GM12878 (cell line): ENCODE measurements around the gene CACNA1I. TPM values are rescaled to one million over a fixed set of nuclear protein-coding genes. Genes with fewer than 3 reads are reported as not detected.
"Not testable (repeated sequence)": the region's sequence is repeated elsewhere in the genome, so short reads cannot be mapped to it uniquely, and the experiment has no call there.

Experiments used
- ATAC-seq: fragments of 200-7000 bp; cut with Tn5 transposase; 3 replicates; pipeline ENCODE4 v1.9.1; 2020; ENCODE audit warnings: mild to moderate bottlenecking, moderate library complexity
- BruUV-seq: library from RNA; stranded (reverse); fragments of 400-500 nt; replicated peaks from 2 replicates; lab custom pipeline; 2021; lab: Mats Ljungman, UMichigan
- CTCF ChIA-PET: fragments of 300-600 bp; sonication (Branson Sonifier 250); formaldehyde crosslinking; extraction: SDS; loops from one replicate; lab custom pipeline; 2021; ENCODE audit warnings: inconsistent platforms; lab: Yijun Ruan, JAX
- POLR2A ChIA-PET: fragments of 350-600 bp; formaldehyde crosslinking; extraction: SDS; loops from one replicate; lab custom pipeline; 2021; ENCODE audit warnings: inconsistent platforms; lab: Charles Lee
- RAD21 ChIA-PET: fragments of 300-600 bp; sonication (Branson Sonifier 250); formaldehyde crosslinking; loops from one replicate; lab custom pipeline; 2023; ENCODE audit warnings: antibody characterized with exemption; ENCODE audit not compliant: unreplicated experiment; lab: Charles Lee
- SMC1A ChIA-PET: fragments of 300-600 bp; sonication (Branson Sonifier 250); formaldehyde crosslinking; loops from one replicate; lab custom pipeline; 2023; ENCODE audit not compliant: unreplicated experiment, uncharacterized antibody; lab: Charles Lee
- DNase-seq: peaks from one replicate; pipeline ENCODE4 v3.0.0-alpha.2; 2011; ENCODE audit warnings: low read depth, low spot score
- FAIRE-seq: peaks from 3 replicates; lab custom pipeline; 2011; peaks lifted over from hg19 to GRCh38; lab: Jason Lieb, UNC
- H2AFZ ChIP-seq: 2 replicates; pipeline ENCODE4 v1.6.0; 2011; ENCODE audit warnings: low read depth, low read length, control low read depth; ENCODE audit not compliant: control insufficient read depth
- H3K27ac ChIP-seq: 2 replicates; pipeline ENCODE4 v1.5.1; 2011; ENCODE audit warnings: control low read depth; ENCODE audit not compliant: control insufficient read depth, insufficient read depth
- H3K27me3 ChIP-seq, 2 experiments: replicated peaks in 1 of 2; 2 replicates each; pipeline versions ENCODE4 v1.6.0 to v1.6.1; 2011; ENCODE audit warnings: low read length in 1 of 2; ENCODE audit not compliant: control insufficient read depth in 2 of 2, insufficient read depth in 2 of 2
- H3K36me3 ChIP-seq, 2 experiments: 2 replicates each; pipeline ENCODE4 v1.5.1; 2011; ENCODE audit warnings: low read length in 1 of 2; ENCODE audit not compliant: control insufficient read depth in 2 of 2, insufficient read depth in 2 of 2
- H3K4me1 ChIP-seq: 2 replicates; pipeline ENCODE4 v1.6.1; 2011; ENCODE audit warnings: mild to moderate bottlenecking, low read length, moderate library complexity, mixed read lengths; ENCODE audit not compliant: control insufficient read depth, insufficient read depth
- H3K4me2 ChIP-seq: 2 replicates; pipeline ENCODE4 v1.6.0; 2011; ENCODE audit warnings: control low read depth; ENCODE audit not compliant: control insufficient read depth, insufficient read depth
- H3K4me3 ChIP-seq: fragments of 200-600 bp; sonication (generic); 2 replicates; pipeline ENCODE4 v1.5.1; 2016
- H3K79me2 ChIP-seq: 2 replicates; pipeline ENCODE4 v1.6.0; 2011; ENCODE audit warnings: low read length; ENCODE audit not compliant: control insufficient read depth, insufficient read depth
- H3K9ac ChIP-seq: 2 replicates; pipeline ENCODE4 v1.8.0; 2011; ENCODE audit warnings: low read length, control low read depth, mixed read lengths; ENCODE audit not compliant: control insufficient read depth, insufficient read depth
- H3K9me3 ChIP-seq: replicated peaks from 3 replicates; pipeline ENCODE4 v1.5.1; 2011; ENCODE audit warnings: mild to moderate bottlenecking, low read length; ENCODE audit not compliant: control insufficient read depth, insufficient read depth
- H4K20me1 ChIP-seq: 2 replicates; pipeline ENCODE4 v1.6.0; 2011; ENCODE audit not compliant: control insufficient read depth, insufficient read depth
- ATF7 ChIP-seq: fragments of 450-650 bp; IDR thresholded peaks from 2 replicates; pipeline ENCODE4 v1.6.1; 2016; ENCODE audit warnings: low read depth, mild to moderate bottlenecking
- BACH1 ChIP-seq: fragments of 450-650 bp; IDR thresholded peaks from 2 replicates; pipeline ENCODE4 v1.6.1; 2017; ENCODE audit warnings: mild to moderate bottlenecking, borderline replicate concordance
- BCL11A ChIP-seq: IDR thresholded peaks from 2 replicates; pipeline ENCODE4 v1.6.1; 2011; ENCODE audit warnings: low read depth, low read length
- CREB1 ChIP-seq: IDR thresholded peaks from 2 replicates; pipeline ENCODE4 v1.6.1; 2012; ENCODE audit warnings: low read depth, mild to moderate bottlenecking, inconsistent platforms
- IKZF1 ChIP-seq: fragments of 450-650 bp; conservative IDR thresholded peaks from 2 replicates; pipeline ENCODE4 v1.6.1; 2017; ENCODE audit warnings: antibody characterized with exemption, mild to moderate bottlenecking
- IKZF2 ChIP-seq, 2 experiments: fragments of 450-650 bp; IDR thresholded peaks; 2 replicates each; pipeline ENCODE4 v1.6.1; 2017; ENCODE audit warnings: mild to moderate bottlenecking in 2 of 2, moderate library complexity in 2 of 2
- PAX5 ChIP-seq: IDR thresholded peaks from 2 replicates; pipeline ENCODE4 v1.6.1; 2011; ENCODE audit warnings: low read depth, low read length, borderline replicate concordance
- SMAD1 ChIP-seq: fragments of 450-650 bp; IDR thresholded peaks from 2 replicates; pipeline ENCODE4 v1.6.1; 2018; ENCODE audit warnings: mild to moderate bottlenecking, low read depth; ENCODE audit not compliant: partially characterized antibody
- TCF12 ChIP-seq: IDR thresholded peaks from 2 replicates; pipeline ENCODE4 v1.6.1; 2011; ENCODE audit warnings: low read depth, mild to moderate bottlenecking, low read length
- ZNF274 ChIP-seq: IDR thresholded peaks from one replicate; pipeline ENCODE4 v1.8.0; 2011; ENCODE audit not compliant: insufficient read length, insufficient read depth
- WGBS: methylation state at CpG from one replicate; pipeline ENCODE4 v1.1.6; 2016; ENCODE audit warnings: low lambda C conversion rate; ENCODE audit not compliant: insufficient replicate concordance, insufficient coverage; ENCODE audit errors: missing lambda C conversion rate; 5-methylcytosine and 5-hydroxymethylcytosine counted together
- in situ Hi-C: fragments of 300-500 bp; cut with MboI; formaldehyde crosslinking; loops from 9 replicates; pipeline ENCODE4 v1.14.3; 2018; ENCODE audit warnings: mixed read lengths
- intact Hi-C: fragments of 100-400 bp; cut with micrococcal nuclease; formaldehyde crosslinking; loops from one replicate; pipeline ENCODE4 v1.14.2; 2022; ENCODE audit not compliant: unreplicated experiment
- polyA plus RNA-seq, 11 experiments: library from polyadenylated mRNA; depleted of rRNA in 4 of 11; unstranded in 6 of 11; stranded (reverse) in 5 of 11; fragments of >200 nt; fragmentation: Nextera tagmentation in 4 of 11; fragmentation: Illumina TruSeq in 1 of 11; extraction: Ambion mirVana in 4 of 11; extraction: Trizol in 1 of 11; gene quantifications; 1 replicate in 1 of 11; 2 replicates in 10 of 11; pipeline versions ENCODE4 v1.2.1 to v1.2.3, GENCODE V29; 2011 to 2016; ENCODE audit warnings: inconsistent platforms in 2 of 11, missing spikeins in 2 of 11, low read depth in 1 of 11
- total RNA-seq, 4 experiments: library from RNA; depleted of rRNA in 3 of 4; stranded (reverse); fragments of >200 nt in 3 of 4; fragmentation: Illumina TruSeq in 1 of 4; extraction: Trizol in 1 of 4; gene quantifications; 2 replicates each; pipeline versions ENCODE4 v1.2.1 to v1.2.3, GENCODE V29; 2013 to 2021
- TF ChIP-seq, protein P1 (sequence below): fragments of 450-650 bp; formaldehyde crosslinking; IDR thresholded peaks from 2 replicates; pipeline ENCODE4 v1.4.0; 2020; ENCODE audit warnings: mild to moderate bottlenecking, moderate library complexity

CACNA1I gene
- total and polyA plus RNA-seq, 10 of the 15 experiments (the other 5 are each of a cell fraction or from before 2014, with no cell fraction given) = 0.01 to 0.03 TPM; not detected in 8

DNA sequence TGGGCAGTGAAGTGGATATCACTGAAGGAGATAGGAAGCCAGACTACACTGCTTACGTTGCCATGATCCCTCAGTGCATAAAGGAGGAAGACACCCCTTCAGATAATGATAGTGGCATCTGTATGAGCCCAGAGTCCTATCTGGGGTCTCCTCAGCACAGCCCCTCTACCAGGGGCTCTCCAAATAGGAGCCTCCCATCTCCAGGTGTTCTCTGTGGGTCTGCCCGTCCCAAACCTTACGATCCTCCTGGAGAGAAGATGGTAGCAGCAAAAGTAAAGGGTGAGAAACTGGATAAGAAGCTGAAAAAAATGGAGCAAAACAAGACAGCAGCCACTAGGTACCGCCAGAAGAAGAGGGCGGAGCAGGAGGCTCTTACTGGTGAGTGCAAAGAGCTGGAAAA, 48.5 kb upstream of the CACNA1I start:
- H3K27me3 ChIP-seq, DNase-seq, H2AFZ ChIP-seq, FAIRE-seq, ATAC-seq, BruUV-seq, RAD21 ChIA-PET: not testable (repeated sequence)
- H3K27ac ChIP-seq = peak overlapping the region; percentile 21; the same call in 1 of the 2 replicates
- H3K79me2 ChIP-seq = peaks cover 60% of the 10 kb centered on the region
- H3K4me1 ChIP-seq = peaks cover 25% of the 10 kb centered on the region
- in situ Hi-C loops (loop anchor here (25.0 kb wide), 1 partner anchor 360 kb away; the partner anchor contains the start of gene CBX7), intact Hi-C loops (loop anchor here (5.0 kb wide), 1 partner anchor 75 kb away; no protein-coding TSS in a partner anchor)
- peak overlapping the region; percentile 97 for H3K4me2 ChIP-seq
- peaks cover 18 to 23% of the 10 kb centered on the region in 2 experiments; a peak in 3 of 4 replicates for H3K36me3 ChIP-seq
- CTCF ChIA-PET = interaction anchor here (1.4 to 17.8 kb wide), 2 partner anchors 25 to 211 kb away, joined by 4 to 372 read pairs; partner anchors contain the start of gene MIEF1
- peak overlapping the region; percentile 97 for H3K4me3 ChIP-seq
- peak overlapping the region; percentile 99 for H3K9ac ChIP-seq
- TF ChIP-seq SMAD1 = peak; percentile 13
- peak; percentile 6; the same call in 1 of the 2 replicates for TF ChIP-seq BACH1
- TF ChIP-seq, all 136 proteins: peak for 2; not testable (repeated sequence) for 134
- H3K9me3 ChIP-seq = not testable (repeated sequence)
- 0% methylated on average over 5 of the region's 5 CpGs for WGBS
- SMC1A ChIA-PET = interaction anchor here (0.6 kb wide), 1 partner anchor 47 kb away, joined by 3 read pairs; no protein-coding TSS in a partner anchor
- peaks cover 29% of the 10 kb centered on the region for H4K20me1 ChIP-seq
- POLR2A ChIA-PET = interaction anchor here (0.8 to 1.5 kb wide), 5 partner anchors 9 to 522 kb away, joined by 3 to 5 read pairs (median 3); no protein-coding TSS in a partner anchor

DNA sequence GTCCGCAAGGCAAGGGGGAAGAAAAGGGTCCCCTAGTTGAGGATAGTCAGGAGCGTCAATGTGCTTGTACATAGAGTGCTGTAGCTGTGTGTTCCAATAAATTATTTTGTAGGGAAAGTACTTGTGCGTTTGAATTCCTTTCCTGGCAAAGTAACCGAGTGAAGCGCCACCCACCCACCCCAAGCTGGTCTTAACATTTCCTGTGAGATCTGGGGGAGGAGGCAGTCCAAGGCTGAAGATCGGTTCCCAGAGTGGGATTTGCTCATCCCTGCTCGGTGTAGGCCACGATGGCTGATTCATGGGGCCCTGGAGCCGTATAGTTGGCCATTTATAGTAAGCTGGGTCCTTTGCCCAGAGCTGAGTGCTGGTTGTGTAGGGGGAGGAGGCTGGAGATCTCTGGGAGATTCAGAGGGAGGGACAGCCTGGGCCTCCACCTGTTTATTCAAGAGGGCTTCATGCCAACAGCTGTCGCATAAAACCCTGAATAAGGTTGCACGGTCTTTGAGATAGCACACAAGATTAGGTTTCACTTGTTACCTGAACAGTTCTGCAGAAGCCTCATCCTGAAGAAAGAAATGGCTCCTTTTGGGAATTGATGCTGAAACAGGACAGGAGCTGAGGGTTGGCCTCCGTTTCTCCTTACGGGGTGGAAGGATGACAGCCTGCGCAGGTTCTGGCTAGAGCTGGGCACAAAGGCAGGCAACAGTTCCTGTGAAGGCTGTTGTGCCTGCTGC, 47.8 kb upstream of the CACNA1I start:
- WGBS = 13% methylated on average over 14 of the region's 14 CpGs
- Histone ChIP-seq H4K20me1 (peaks cover 29% of the 10 kb centered on the region), H3K4me3 (peak overlapping the region; percentile 97), H3K4me2 (peak overlapping the region; percentile 97), H2AFZ (no peak overlapping the region), H3K36me3 (peaks cover 18 to 23% of the 10 kb centered on the region in 2 experiments; a peak in 3 of 4 replicates), H3K9ac (peak overlapping the region; percentile 99; the same call in 1 of the 2 replicates), H3K9me3 (no peaks in the 10 kb centered on the region), H3K27me3 (no peaks in the 10 kb centered on the region), H3K79me2 (peaks cover 58% of the 10 kb centered on the region), H3K27ac (0 out of 2 replicates have a peak overlapping the region, but pooled peaks have one; percentile 24), H3K4me1 (peaks cover 31% of the 10 kb centered on the region)
- SMC1A ChIA-PET = interaction anchor here (0.6 to 0.9 kb wide), 2 partner anchors 26 to 48 kb away, joined by 3 to 4 read pairs; no protein-coding TSS in a partner anchor
- no peak for FAIRE-seq
- POLR2A ChIA-PET = interaction anchor here (0.8 to 1.5 kb wide), 6 partner anchors 8 to 521 kb away, joined by 3 to 5 read pairs (median 3); no protein-coding TSS in a partner anchor
- CTCF ChIA-PET = interaction anchor here (0.8 to 17.8 kb wide), 5 partner anchors 7 to 212 kb away, joined by 4 to 372 read pairs (median 4); partner anchors contain the start of gene MIEF1
- BruUV-seq = no TSS peak
- RAD21 ChIA-PET = no interaction called here
- intact Hi-C loops = loop anchor here (5.0 kb wide), 1 partner anchor 75 kb away; no protein-coding TSS in a partner anchor
- no peak for ATAC-seq
- no peak for DNase-seq
- in situ Hi-C loops = loop anchor here (25.0 kb wide), 1 partner anchor 360 kb away; the partner anchor contains the start of gene CBX7
- TF ChIP-seq BCL11A (peak; percentile 53; the same call in 1 of the 2 replicates), IKZF1 (no peak), ATF7 (no peak), TCF12 (0 out of 2 replicates have a peak, but pooled peaks have one; percentile 46), PAX5 (peak; percentile 75; the same call in 1 of the 2 replicates), IKZF2 (IDR thresholded peaks at IDR 0.05) (peak; percentile 9 to 20; a peak in 1 of 4 replicates), CREB1 (no peak), ZNF274 (no peak)
- TF ChIP-seq, protein P1, sequence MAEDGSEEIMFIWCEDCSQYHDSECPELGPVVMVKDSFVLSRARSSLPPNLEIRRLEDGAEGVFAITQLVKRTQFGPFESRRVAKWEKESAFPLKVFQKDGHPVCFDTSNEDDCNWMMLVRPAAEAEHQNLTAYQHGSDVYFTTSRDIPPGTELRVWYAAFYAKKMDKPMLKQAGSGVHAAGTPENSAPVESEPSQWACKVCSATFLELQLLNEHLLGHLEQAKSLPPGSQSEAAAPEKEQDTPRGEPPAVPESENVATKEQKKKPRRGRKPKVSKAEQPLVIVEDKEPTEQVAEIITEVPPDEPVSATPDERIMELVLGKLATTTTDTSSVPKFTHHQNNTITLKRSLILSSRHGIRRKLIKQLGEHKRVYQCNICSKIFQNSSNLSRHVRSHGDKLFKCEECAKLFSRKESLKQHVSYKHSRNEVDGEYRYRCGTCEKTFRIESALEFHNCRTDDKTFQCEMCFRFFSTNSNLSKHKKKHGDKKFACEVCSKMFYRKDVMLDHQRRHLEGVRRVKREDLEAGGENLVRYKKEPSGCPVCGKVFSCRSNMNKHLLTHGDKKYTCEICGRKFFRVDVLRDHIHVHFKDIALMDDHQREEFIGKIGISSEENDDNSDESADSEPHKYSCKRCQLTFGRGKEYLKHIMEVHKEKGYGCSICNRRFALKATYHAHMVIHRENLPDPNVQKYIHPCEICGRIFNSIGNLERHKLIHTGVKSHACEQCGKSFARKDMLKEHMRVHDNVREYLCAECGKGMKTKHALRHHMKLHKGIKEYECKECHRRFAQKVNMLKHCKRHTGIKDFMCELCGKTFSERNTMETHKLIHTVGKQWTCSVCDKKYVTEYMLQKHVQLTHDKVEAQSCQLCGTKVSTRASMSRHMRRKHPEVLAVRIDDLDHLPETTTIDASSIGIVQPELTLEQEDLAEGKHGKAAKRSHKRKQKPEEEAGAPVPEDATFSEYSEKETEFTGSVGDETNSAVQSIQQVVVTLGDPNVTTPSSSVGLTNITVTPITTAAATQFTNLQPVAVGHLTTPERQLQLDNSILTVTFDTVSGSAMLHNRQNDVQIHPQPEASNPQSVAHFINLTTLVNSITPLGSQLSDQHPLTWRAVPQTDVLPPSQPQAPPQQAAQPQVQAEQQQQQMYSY (CRISPR knock-in tag) = 0 out of 2 replicates have a peak, but pooled peaks have one; percentile 48
